Measurements from ENCODE around the gene EGLN2.
"Not testable (repeated sequence)": the region's sequence is repeated elsewhere in the genome, so short reads cannot be mapped to it uniquely, and the experiment has no call there.

The EGLN2 gene

GRCh38 chr19:40819479-40820234, 20.7 kb downstream of the EGLN2 start:
- peak; percentile 67 for DNase-seq

GRCh38 chr19:40822161-40822560, 23.2 kb downstream of the EGLN2 start:
- no peak for DNase-seq

GRCh38 chr19:40822704-40823553, 23.9 kb downstream of the EGLN2 start:
- not testable (repeated sequence) for DNase-seq

- not testable (repeated sequence) for DNase-seq
Observed at GRCh38 chr19:40824916-40825315, 25.9 kb downstream of the EGLN2 start.

GRCh38 chr19:40825460-40826095, 26.6 kb downstream of the EGLN2 start:
- DNase-seq, result not testable (repeated sequence)

- DNase-seq, result not testable (repeated sequence)
Observed at GRCh38 chr19:40826312-40826698, 27.3 kb downstream of the EGLN2 start.

- not testable (repeated sequence) for DNase-seq
Observed at GRCh38 chr19:40826699-40827385, 27.9 kb downstream of the EGLN2 start.

GRCh38 chr19:40827386-40828247, 28.6 kb downstream of the EGLN2 start:
- no peak for DNase-seq

GRCh38 chr19:40829205-40829604, 30.2 kb downstream of the EGLN2 start:
- DNase-seq, result no peak

GRCh38 chr19:40830741-40831140, 31.8 kb downstream of the EGLN2 start:
- DNase-seq, result not testable (repeated sequence)

GRCh38 chr19:40831502-40832430, 32.8 kb downstream of the EGLN2 start:
- DNase-seq, result no peak

- not testable (repeated sequence) for DNase-seq
Observed at GRCh38 chr19:40832431-40832790, 33.4 kb downstream of the EGLN2 start.

- not testable (repeated sequence) for DNase-seq
Observed at GRCh38 chr19:40833728-40834533, 34.9 kb downstream of the EGLN2 start.

GRCh38 chr19:40836754-40837429, 37.9 kb downstream of the EGLN2 start:
- DNase-seq, result no peak

- not testable (repeated sequence) for DNase-seq
Observed at GRCh38 chr19:40838477-40838876, 39.5 kb downstream of the EGLN2 start.

GRCh38 chr19:40842012-40842411, 43.0 kb downstream of the EGLN2 start:
- DNase-seq, result not testable (repeated sequence)

- DNase-seq, result not testable (repeated sequence)
Observed at GRCh38 chr19:40842997-40843652, 44.1 kb downstream of the EGLN2 start.

GRCh38 chr19:40843653-40844052, 44.7 kb downstream of the EGLN2 start:
- peak; percentile 82 for DNase-seq

GRCh38 chr19:40846722-40847121, 47.7 kb downstream of the EGLN2 start:
- DNase-seq, result not testable (repeated sequence)

All from activated CD8-positive, alpha-beta memory T cell treated with anti-CD3 and anti-CD28 coated beads, Interleukin-2, amount 50 U/mL, for 4 hours (primary cell).